HG03439 (cell line): ENCODE data around the gene BIRC7.

ENCODE experiments used
- ATAC-seq: cut with Tn5 transposase; IDR thresholded peaks from one replicate; pipeline ENCODE4 v1.9.1; 2021; ENCODE audit warnings: mild to moderate bottlenecking, moderate library complexity; ENCODE audit not compliant: unreplicated experiment

BIRC7 gene

GRCh38 chr20:63235399-63235983, at the start of gene BIRC7:
Gene BIRC7 (plus strand): TSS chr20:63235905. CDS start chr20:63236097, 192 bp downstream.
- ATAC-seq, result no peak

- ATAC-seq, result no peak
Measured at GRCh38 chr20:63186084-63186483, 49.6 kb upstream of the BIRC7 start.

- ATAC-seq, result no peak
Measured at GRCh38 chr20:63186528-63187316, 49.0 kb upstream of the BIRC7 start.

GRCh38 chr20:63187338-63188158, 48.2 kb upstream of the BIRC7 start:
- no peak for ATAC-seq

GRCh38 chr20:63188159-63188442, 47.6 kb upstream of the BIRC7 start:
- no peak for ATAC-seq

- no peak for ATAC-seq
Measured at GRCh38 chr20:63188641-63189321, 46.9 kb upstream of the BIRC7 start.

- no peak for ATAC-seq
Measured at GRCh38 chr20:63189322-63189642, 46.4 kb upstream of the BIRC7 start.

- no peak for ATAC-seq
Measured at GRCh38 chr20:63189846-63190559, 45.7 kb upstream of the BIRC7 start.

GRCh38 chr20:63190828-63191227, 44.9 kb upstream of the BIRC7 start:
- ATAC-seq, result no peak

- ATAC-seq, result no peak
Measured at GRCh38 chr20:63191400-63191799, 44.3 kb upstream of the BIRC7 start.

- no peak for ATAC-seq
Measured at GRCh38 chr20:63192721-63193120, 43.0 kb upstream of the BIRC7 start.

GRCh38 chr20:63194007-63194796, 41.5 kb upstream of the BIRC7 start:
- no peak for ATAC-seq

GRCh38 chr20:63194797-63195173, 40.9 kb upstream of the BIRC7 start:
- no peak for ATAC-seq

- no peak for ATAC-seq
Measured at GRCh38 chr20:63196768-63197470, 38.8 kb upstream of the BIRC7 start.

- no peak for ATAC-seq
Measured at GRCh38 chr20:63198606-63199005, 37.1 kb upstream of the BIRC7 start.

GRCh38 chr20:63202021-63202420, 33.7 kb upstream of the BIRC7 start:
- no peak for ATAC-seq

- ATAC-seq, result no peak
Measured at GRCh38 chr20:63202811-63203526, 32.7 kb upstream of the BIRC7 start.

- no peak for ATAC-seq
Measured at GRCh38 chr20:63204362-63204761, 31.3 kb upstream of the BIRC7 start.

- ATAC-seq, result no peak
Measured at GRCh38 chr20:63205896-63206295, 29.8 kb upstream of the BIRC7 start.
